NCI-H187 treated with DMSO at 0.1 percent for 48 hours (cell line): ENCODE results near the gene DEFB124.

Source experiments
- DNase-seq: peaks from one replicate; lab custom pipeline; 2025; lab: John Stamatoyannopoulos, UW

The DEFB124 gene

DNA sequence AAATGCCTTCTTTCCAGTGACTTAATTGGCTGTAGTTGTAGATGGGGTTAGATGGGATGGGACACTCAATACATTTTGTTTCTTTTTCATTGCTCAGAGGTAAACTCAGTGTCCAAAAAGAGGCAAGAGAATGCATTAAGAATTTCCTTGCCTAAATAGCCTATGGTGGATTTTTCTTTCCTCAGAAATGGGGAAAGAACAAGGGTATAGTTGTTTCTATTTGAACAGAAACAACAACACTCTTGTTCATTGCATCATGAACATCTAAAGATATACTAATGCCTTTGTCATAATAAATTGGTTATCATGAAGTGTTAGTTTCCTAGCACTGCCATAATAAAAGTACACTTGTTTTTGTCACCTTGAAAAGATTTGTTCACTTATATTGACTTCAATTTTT, 49.1 kb downstream of the DEFB124 start:
- DNase-seq, result no peak

DNA sequence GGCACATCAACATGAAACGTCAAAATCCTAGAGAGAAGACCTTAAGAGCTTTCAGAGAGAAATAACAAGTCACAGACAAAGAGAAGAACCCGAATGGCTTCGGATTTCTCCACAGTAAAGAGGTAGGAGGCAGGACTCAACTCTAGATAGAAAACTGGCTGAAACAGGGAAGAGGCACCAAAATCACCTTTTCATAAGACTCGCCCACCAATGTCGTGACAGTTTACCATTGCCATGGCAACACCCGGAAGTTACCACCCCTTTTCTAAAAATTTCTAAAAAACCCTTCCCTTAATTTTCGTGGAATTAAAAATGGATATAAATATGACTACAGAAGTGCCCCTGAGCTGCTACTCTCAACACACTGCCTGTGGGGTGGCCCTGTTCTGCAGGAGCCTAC, 56.6 kb downstream of the DEFB124 start:
- no peak for DNase-seq

DNA sequence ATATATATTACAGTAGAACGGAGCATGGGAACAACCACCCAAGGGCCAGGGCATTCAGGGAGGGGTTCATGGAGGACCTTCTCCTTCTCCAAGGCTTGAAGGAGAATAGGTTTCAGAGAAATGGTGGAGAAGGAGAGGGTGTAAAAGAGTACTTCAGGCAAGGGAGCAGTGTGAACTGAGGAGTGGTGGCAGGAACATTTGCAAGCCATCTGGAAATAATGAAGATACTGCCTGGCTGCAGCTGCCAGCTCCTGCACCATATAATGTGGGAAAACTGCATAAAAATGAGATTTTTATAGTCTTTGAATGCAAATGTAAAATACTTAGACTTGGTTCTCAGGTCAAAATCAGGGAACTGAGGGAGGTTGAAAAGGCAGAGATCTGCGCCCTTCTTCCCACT, 59.3 kb downstream of the DEFB124 start:
- no peak for DNase-seq
